Neural cell (in vitro differentiated cells): ENCODE measurements around the gene HEXIM2. TPM values are rescaled to one million over a fixed set of nuclear protein-coding genes. Genes with fewer than 3 reads are reported as not detected.

ENCODE experiments used
- H2AFZ ChIP-seq: fragments of 200-600, 300-800 bp; sonication (generic), shearing (Covaris generic); 2 replicates; pipeline ENCODE4 v1.6.0; 2014; ENCODE audit warnings: low read depth, mild to moderate bottlenecking, antibody characterized with exemption, low read length, moderate library complexity
- H3F3A ChIP-seq: fragments of 200-600 bp; shearing (Covaris generic); 2 replicates; pipeline ENCODE4 v1.6.1; 2016; ENCODE audit warnings: mild to moderate bottlenecking, moderate library complexity, mixed read lengths, antibody characterized with exemption, low read length; ENCODE audit not compliant: insufficient read depth, poor library complexity, severe bottlenecking
- H3K27ac ChIP-seq: fragments of 200-600, 300-800 bp; sonication (generic), shearing (Covaris generic); 2 replicates; pipeline ENCODE4 v1.5.1; 2014; ENCODE audit warnings: mild to moderate bottlenecking, low read length, moderate library complexity
- H3K27me3 ChIP-seq: fragments of 300-800, 200-600 bp; sonication (generic), shearing (Covaris generic); 2 replicates; pipeline ENCODE4 v1.6.0; 2014; ENCODE audit warnings: mild to moderate bottlenecking, low read depth, low read length, moderate library complexity; ENCODE audit not compliant: insufficient read depth
- H3K36me3 ChIP-seq: fragments of 300-800, 200-600 bp; sonication (generic), shearing (Covaris generic); 2 replicates; pipeline ENCODE4 v1.5.1; 2014; ENCODE audit warnings: mild to moderate bottlenecking, antibody characterized with exemption, low read length, moderate library complexity; ENCODE audit not compliant: insufficient read depth
- H3K4me2 ChIP-seq: fragments of 300-800, 200-600 bp; sonication (generic), shearing (Covaris generic); 2 replicates; pipeline ENCODE4 v1.6.0; 2014; ENCODE audit warnings: mild to moderate bottlenecking, low read length
- H3K4me3 ChIP-seq: fragments of 300-800, 200-600 bp; sonication (generic), shearing (Covaris generic); 2 replicates; pipeline ENCODE4 v1.5.1; 2014; ENCODE audit warnings: mild to moderate bottlenecking, low read length, moderate library complexity
- H3K79me2 ChIP-seq: fragments of 200-600 bp; shearing (Covaris generic); replicated peaks from 2 replicates; pipeline ENCODE4 v1.6.0; 2014; ENCODE audit warnings: mild to moderate bottlenecking, low read length, moderate library complexity; ENCODE audit not compliant: insufficient read depth
- H3K9ac ChIP-seq: fragments of 300-800, 200-600 bp; sonication (generic), shearing (Covaris generic); 2 replicates; pipeline ENCODE4 v1.6.1; 2016; ENCODE audit warnings: mild to moderate bottlenecking, low read length, mixed read lengths
- H3K9me2 ChIP-seq: fragments of 200-600 bp; shearing (Covaris generic); 2 replicates; pipeline ENCODE4 v1.6.1; 2016; ENCODE audit warnings: mild to moderate bottlenecking, low read length, mixed read lengths; ENCODE audit not compliant: insufficient read depth
- H3K9me3 ChIP-seq: fragments of 200-600, 300-800 bp; sonication (generic), shearing (Covaris generic); 2 replicates; pipeline ENCODE4 v1.6.1; 2016; ENCODE audit warnings: mild to moderate bottlenecking, mixed run types, low read length, moderate library complexity, mixed read lengths
- H4K20me1 ChIP-seq: fragments of 200-600 bp; shearing (Covaris generic); 2 replicates; pipeline ENCODE4 v1.6.1; 2016; ENCODE audit warnings: mild to moderate bottlenecking, mixed run types; ENCODE audit not compliant: insufficient read depth
- EP300 ChIP-seq: fragments of 450-650 bp; conservative IDR thresholded peaks from 2 replicates; pipeline ENCODE4 v1.6.1; 2014; ENCODE audit warnings: antibody characterized with exemption, mild to moderate bottlenecking, moderate library complexity; ENCODE audit not compliant: poor library complexity, severe bottlenecking
- MXI1 ChIP-seq: fragments of 450-650 bp; conservative IDR thresholded peaks from 2 replicates; pipeline ENCODE4 v1.6.1; 2014; ENCODE audit warnings: antibody characterized with exemption, mild to moderate bottlenecking; ENCODE audit not compliant: poor library complexity, severe bottlenecking
- POLR2AphosphoS5 ChIP-seq: IDR thresholded peaks from 2 replicates; pipeline ENCODE4 v1.6.1; 2012
- RAD21 ChIP-seq: fragments of 450-650 bp; conservative IDR thresholded peaks from 2 replicates; pipeline ENCODE4 v1.6.1; 2014; ENCODE audit warnings: antibody characterized with exemption, mild to moderate bottlenecking, moderate library complexity
- SMC3 ChIP-seq: fragments of 450-650 bp; conservative IDR thresholded peaks from 2 replicates; pipeline ENCODE4 v1.6.1; 2014; ENCODE audit warnings: antibody characterized with exemption, mild to moderate bottlenecking, moderate library complexity; ENCODE audit not compliant: poor library complexity
- TAF1 ChIP-seq: IDR thresholded peaks from 2 replicates; pipeline ENCODE4 v1.6.1; 2012; ENCODE audit warnings: low read depth
- polyA plus RNA-seq: library from polyadenylated mRNA; depleted of rRNA; stranded (reverse); fragments of >200 nt; gene quantifications from 2 replicates; pipeline ENCODE4 v1.2.3, GENCODE V29; 2014
- TF ChIP-seq, protein P1 (sequence below): fragments of 450-650 bp; IDR thresholded peaks from 2 replicates; pipeline ENCODE4 v1.5.1; 2014; ENCODE audit warnings: antibody characterized with exemption, mild to moderate bottlenecking, moderate library complexity; ENCODE audit not compliant: poor library complexity, severe bottlenecking
- TF ChIP-seq, protein P2 (sequence below): IDR thresholded peaks from 2 replicates; pipeline ENCODE4 v1.6.1; 2012; ENCODE audit warnings: borderline replicate concordance

The HEXIM2 gene
- polyA plus RNA-seq, 1 donor from 2014 or later, result 13.9 TPM

DNA sequence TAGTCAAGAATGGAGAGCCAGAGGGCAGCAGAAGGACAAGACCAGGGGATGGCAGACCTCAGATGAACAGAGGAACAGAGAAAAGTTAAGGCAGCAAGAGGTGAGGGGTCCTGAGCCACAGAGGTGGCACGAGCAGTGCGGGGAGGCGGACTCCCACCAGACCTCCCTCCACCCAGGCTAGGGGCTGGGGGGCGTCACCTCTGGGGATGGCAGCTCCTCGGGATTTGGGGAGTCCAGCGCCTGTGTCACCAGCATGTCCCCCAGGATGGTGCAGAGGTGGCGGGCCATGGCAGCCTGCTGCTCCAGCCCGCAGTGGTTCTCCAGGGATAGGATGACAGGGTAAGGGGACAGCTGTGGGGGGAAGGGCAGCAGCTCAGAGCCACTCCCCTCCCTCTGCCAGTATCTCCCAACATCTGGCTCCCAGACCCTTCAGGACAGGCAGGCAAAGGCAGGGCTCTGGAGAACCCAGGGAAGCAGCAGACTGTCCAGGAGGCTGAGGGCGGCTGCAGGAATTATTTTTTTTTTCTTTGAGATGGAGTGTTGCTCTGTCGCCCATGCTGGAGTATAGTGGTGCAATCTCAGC lies 45.1 kb upstream of the HEXIM2 start:
- Histone ChIP-seq H3K4me3 (no peak overlapping the region), H3K27ac (no peak overlapping the region), H3K9me3 (no peaks in the 10 kb centered on the region), H4K20me1 (no peaks in the 10 kb centered on the region), H3K27me3 (no peaks in the 10 kb centered on the region), H2AFZ (no peak overlapping the region), H3K79me2 (no peaks in the 10 kb centered on the region), H3K9ac (no peak overlapping the region), H3F3A (no peaks in the 10 kb centered on the region), H3K36me3 (no peaks in the 10 kb centered on the region), H3K4me2 (no peak overlapping the region), H3K9me2 (no peaks in the 10 kb centered on the region)
- TF ChIP-seq, protein P1, sequence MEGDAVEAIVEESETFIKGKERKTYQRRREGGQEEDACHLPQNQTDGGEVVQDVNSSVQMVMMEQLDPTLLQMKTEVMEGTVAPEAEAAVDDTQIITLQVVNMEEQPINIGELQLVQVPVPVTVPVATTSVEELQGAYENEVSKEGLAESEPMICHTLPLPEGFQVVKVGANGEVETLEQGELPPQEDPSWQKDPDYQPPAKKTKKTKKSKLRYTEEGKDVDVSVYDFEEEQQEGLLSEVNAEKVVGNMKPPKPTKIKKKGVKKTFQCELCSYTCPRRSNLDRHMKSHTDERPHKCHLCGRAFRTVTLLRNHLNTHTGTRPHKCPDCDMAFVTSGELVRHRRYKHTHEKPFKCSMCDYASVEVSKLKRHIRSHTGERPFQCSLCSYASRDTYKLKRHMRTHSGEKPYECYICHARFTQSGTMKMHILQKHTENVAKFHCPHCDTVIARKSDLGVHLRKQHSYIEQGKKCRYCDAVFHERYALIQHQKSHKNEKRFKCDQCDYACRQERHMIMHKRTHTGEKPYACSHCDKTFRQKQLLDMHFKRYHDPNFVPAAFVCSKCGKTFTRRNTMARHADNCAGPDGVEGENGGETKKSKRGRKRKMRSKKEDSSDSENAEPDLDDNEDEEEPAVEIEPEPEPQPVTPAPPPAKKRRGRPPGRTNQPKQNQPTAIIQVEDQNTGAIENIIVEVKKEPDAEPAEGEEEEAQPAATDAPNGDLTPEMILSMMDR, result no peak
- TF ChIP-seq MXI1 (no peak), SMC3 (no peak), TAF1 (no peak), EP300 (no peak)
- TF ChIP-seq, protein P2, sequence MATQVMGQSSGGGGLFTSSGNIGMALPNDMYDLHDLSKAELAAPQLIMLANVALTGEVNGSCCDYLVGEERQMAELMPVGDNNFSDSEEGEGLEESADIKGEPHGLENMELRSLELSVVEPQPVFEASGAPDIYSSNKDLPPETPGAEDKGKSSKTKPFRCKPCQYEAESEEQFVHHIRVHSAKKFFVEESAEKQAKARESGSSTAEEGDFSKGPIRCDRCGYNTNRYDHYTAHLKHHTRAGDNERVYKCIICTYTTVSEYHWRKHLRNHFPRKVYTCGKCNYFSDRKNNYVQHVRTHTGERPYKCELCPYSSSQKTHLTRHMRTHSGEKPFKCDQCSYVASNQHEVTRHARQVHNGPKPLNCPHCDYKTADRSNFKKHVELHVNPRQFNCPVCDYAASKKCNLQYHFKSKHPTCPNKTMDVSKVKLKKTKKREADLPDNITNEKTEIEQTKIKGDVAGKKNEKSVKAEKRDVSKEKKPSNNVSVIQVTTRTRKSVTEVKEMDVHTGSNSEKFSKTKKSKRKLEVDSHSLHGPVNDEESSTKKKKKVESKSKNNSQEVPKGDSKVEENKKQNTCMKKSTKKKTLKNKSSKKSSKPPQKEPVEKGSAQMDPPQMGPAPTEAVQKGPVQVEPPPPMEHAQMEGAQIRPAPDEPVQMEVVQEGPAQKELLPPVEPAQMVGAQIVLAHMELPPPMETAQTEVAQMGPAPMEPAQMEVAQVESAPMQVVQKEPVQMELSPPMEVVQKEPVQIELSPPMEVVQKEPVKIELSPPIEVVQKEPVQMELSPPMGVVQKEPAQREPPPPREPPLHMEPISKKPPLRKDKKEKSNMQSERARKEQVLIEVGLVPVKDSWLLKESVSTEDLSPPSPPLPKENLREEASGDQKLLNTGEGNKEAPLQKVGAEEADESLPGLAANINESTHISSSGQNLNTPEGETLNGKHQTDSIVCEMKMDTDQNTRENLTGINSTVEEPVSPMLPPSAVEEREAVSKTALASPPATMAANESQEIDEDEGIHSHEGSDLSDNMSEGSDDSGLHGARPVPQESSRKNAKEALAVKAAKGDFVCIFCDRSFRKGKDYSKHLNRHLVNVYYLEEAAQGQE, result no peak

DNA sequence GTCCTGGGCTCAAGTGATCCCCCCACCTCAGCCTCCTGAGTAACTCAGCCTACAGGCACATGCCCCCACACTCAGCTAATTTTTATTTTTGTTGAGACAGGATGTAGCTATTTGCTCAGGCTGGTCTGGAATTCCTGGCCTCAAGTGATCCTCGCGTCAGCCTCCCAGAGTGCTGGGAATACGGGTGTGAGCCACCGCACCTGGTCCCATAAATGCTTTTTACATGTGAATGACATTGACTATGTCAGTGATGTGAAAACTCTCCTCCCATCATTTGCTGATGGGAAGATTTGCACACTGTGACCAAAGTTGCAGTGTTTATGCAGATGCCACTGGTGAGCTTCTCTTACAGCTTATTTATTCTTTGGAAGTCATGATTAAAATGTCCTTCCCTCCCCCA lies 44.3 kb upstream of the HEXIM2 start:
- H3K9ac ChIP-seq, result no peak overlapping the region
- H3K4me2 ChIP-seq, result no peak overlapping the region
- no peaks in the 10 kb centered on the region for H3K79me2 ChIP-seq
- no peaks in the 10 kb centered on the region for H3K36me3 ChIP-seq
- no peaks in the 10 kb centered on the region for H3K27me3 ChIP-seq
- no peaks in the 10 kb centered on the region for H3F3A ChIP-seq
- no peak overlapping the region for H3K27ac ChIP-seq
- no peaks in the 10 kb centered on the region for H4K20me1 ChIP-seq
- no peak overlapping the region for H2AFZ ChIP-seq
- no peak overlapping the region for H3K4me3 ChIP-seq
- no peak for TF ChIP-seq RAD21
- TF ChIP-seq, protein P1, result no peak
- TF ChIP-seq POLR2AphosphoS5, result no peak
- TF ChIP-seq EP300, result no peak
- H3K9me2 ChIP-seq, result no peaks in the 10 kb centered on the region
- no peaks in the 10 kb centered on the region for H3K9me3 ChIP-seq
